K562 (cell line): ENCODE measurements around the gene KIF5A. TPM values are rescaled to one million over a fixed set of nuclear protein-coding genes. Genes with fewer than 3 reads are reported as not detected.
A peak's percentile ranks its signal among the peaks of the same experiment; 100 is the strongest.

Source experiments
- NR4A1 ChIP-seq, 2 experiments: fragments of 250-450 bp in 1 of 2; fragments of 450-650 bp in 1 of 2; sonication (Bioruptor Pico) in 1 of 2; IDR thresholded peaks; 2 replicates each; pipeline versions ENCODE4 v1.4.0 to v1.6.1; 2016 to 2020; ENCODE audit warnings: mild to moderate bottlenecking in 2 of 2, missing compliant biosample characterization in 1 of 2, missing genetic modification characterization in 1 of 2, moderate library complexity in 1 of 2
- TAF15 ChIP-seq: fragments of 200-400 bp; formaldehyde crosslinking; IDR thresholded peaks from 2 replicates; pipeline ENCODE4 v1.6.1; 2017; ENCODE audit warnings: mild to moderate bottlenecking, low read depth, low read length, moderate library complexity
- polyA plus RNA-seq, 8 experiments: library from polyadenylated mRNA; depleted of rRNA in 4 of 8; stranded (reverse) in 5 of 8; unstranded in 3 of 8; fragments of >200 nt; fragmentation: Nextera tagmentation in 2 of 8; fragmentation: Illumina TruSeq in 1 of 8; extraction: Ambion mirVana in 2 of 8; extraction: Trizol in 1 of 8; gene quantifications; 2 replicates each; pipeline versions ENCODE4 v1.2.1 to v1.2.3, GENCODE V29; 2011 to 2014; ENCODE audit warnings: inconsistent platforms in 1 of 8, missing spikeins in 1 of 8
- total RNA-seq, 7 experiments: library from RNA; depleted of rRNA in 6 of 7; stranded (reverse); fragments of >200 nt in 6 of 7; fragmentation: Illumina TruSeq in 2 of 7; extraction: Trizol in 2 of 7; gene quantifications; 2 replicates each; pipeline versions ENCODE4 v1.2.1 to v1.2.3, GENCODE V29; 2011 to 2021; ENCODE audit warnings: low replicate concordance in 1 of 7
- TF ChIP-seq, protein P1 (sequence below), 2 experiments: fragments of 450-650 bp in 1 of 2; IDR thresholded peaks; 2 replicates each; pipeline ENCODE4 v1.6.1; 2011 to 2017; ENCODE audit warnings: low read depth in 2 of 2, antibody characterized with exemption in 1 of 2, borderline replicate concordance in 1 of 2, low read length in 1 of 2, mild to moderate bottlenecking in 1 of 2, mixed read lengths in 1 of 2; ENCODE audit not compliant: control insufficient read depth in 1 of 2
- TF ChIP-seq, protein P2 (sequence below): sonication (generic); IDR thresholded peaks from 2 replicates; pipeline ENCODE4 v1.6.1; 2016
- TF ChIP-seq, protein P3 (sequence below): fragments of 450-650 bp; conservative IDR thresholded peaks from 2 replicates; pipeline ENCODE4 v1.6.1; 2016; ENCODE audit warnings: missing genetic modification characterization, low read depth, mild to moderate bottlenecking, missing compliant biosample characterization, moderate library complexity
- TF ChIP-seq, protein P4 (sequence below): sonication (generic); formaldehyde crosslinking; IDR thresholded peaks from 2 replicates; pipeline ENCODE4 v1.8.0; 2022; ENCODE audit warnings: mild to moderate bottlenecking, missing genetic modification reagents
- TF ChIP-seq, protein P5 (sequence below): fragments of 250-450 bp; sonication (Bioruptor Pico); IDR thresholded peaks from 2 replicates; pipeline ENCODE4 v1.8.0; 2021; ENCODE audit warnings: mild to moderate bottlenecking, moderate library complexity

Gene KIF5A
- total and polyA plus RNA-seq, 9 of the 15 experiments (the other 6 are each of a cell fraction or from before 2014, with no cell fraction given): 3.4 to 17.7 (median 8.0) TPM

DNA sequence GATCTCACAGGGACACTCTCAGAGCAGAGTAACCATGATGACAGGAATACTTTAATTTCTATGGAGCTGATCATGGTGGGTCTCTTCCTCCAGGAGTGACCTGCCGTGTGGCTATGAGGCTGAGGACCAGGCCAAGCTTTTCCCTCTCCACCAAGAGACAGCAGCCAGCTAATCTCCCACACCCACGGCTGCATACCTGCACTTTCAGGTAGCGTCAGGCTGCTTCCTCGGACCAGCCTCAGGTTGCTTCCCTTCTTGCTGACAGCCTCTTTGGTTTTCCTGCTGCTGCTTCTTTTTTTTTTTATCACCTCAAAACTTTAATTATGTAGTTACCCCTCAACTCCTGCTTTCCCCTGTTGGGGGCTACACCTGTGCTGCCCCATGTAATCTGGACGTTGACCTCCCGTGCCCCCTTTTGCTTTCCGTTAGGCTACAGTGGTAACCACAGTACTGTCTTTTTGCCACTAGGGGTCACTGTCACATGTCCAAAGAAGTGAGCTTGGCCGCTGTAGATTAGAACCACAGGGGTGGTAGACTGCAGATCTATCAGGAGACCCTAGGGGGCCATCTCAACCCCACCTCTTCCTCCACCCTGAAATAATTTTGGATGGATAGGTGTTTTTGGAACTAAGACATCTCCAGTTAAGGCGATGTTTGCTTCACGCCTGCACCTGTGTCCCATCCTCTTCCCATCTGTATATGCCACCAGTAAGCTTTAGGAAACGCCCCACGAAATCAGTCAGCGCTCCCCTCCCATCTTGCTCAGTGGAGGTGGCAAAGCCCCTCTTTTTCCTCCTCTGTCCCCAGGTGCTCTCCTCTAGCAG, 33.4 kb downstream of the KIF5A start (continued):
- TF ChIP-seq, protein P1, sequence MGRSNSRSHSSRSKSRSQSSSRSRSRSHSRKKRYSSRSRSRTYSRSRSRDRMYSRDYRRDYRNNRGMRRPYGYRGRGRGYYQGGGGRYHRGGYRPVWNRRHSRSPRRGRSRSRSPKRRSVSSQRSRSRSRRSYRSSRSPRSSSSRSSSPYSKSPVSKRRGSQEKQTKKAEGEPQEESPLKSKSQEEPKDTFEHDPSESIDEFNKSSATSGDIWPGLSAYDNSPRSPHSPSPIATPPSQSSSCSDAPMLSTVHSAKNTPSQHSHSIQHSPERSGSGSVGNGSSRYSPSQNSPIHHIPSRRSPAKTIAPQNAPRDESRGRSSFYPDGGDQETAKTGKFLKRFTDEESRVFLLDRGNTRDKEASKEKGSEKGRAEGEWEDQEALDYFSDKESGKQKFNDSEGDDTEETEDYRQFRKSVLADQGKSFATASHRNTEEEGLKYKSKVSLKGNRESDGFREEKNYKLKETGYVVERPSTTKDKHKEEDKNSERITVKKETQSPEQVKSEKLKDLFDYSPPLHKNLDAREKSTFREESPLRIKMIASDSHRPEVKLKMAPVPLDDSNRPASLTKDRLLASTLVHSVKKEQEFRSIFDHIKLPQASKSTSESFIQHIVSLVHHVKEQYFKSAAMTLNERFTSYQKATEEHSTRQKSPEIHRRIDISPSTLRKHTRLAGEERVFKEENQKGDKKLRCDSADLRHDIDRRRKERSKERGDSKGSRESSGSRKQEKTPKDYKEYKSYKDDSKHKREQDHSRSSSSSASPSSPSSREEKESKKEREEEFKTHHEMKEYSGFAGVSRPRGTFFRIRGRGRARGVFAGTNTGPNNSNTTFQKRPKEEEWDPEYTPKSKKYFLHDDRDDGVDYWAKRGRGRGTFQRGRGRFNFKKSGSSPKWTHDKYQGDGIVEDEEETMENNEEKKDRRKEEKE (IDR thresholded peaks at IDR 0.05; ENCODE audit: borderline replicate concordance in 1 of 2, control insufficient read depth in 1 of 2, low read depth in 2 of 2, low read length in 1 of 2): no peak
- TF ChIP-seq, protein P2, sequence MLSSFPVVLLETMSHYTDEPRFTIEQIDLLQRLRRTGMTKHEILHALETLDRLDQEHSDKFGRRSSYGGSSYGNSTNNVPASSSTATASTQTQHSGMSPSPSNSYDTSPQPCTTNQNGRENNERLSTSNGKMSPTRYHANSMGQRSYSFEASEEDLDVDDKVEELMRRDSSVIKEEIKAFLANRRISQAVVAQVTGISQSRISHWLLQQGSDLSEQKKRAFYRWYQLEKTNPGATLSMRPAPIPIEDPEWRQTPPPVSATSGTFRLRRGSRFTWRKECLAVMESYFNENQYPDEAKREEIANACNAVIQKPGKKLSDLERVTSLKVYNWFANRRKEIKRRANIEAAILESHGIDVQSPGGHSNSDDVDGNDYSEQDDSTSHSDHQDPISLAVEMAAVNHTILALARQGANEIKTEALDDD: no peak
- TF ChIP-seq, protein P3, sequence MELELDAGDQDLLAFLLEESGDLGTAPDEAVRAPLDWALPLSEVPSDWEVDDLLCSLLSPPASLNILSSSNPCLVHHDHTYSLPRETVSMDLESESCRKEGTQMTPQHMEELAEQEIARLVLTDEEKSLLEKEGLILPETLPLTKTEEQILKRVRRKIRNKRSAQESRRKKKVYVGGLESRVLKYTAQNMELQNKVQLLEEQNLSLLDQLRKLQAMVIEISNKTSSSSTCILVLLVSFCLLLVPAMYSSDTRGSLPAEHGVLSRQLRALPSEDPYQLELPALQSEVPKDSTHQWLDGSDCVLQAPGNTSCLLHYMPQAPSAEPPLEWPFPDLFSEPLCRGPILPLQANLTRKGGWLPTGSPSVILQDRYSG (tag): no peak
- TF ChIP-seq TAF15 (no peak), NR4A1 (CRISPR knock-in tag; IDR thresholded peaks at IDR 0.05) (0 out of 2 replicates have a peak, but pooled peaks have one; percentile 11), NR4A1 (tag; IDR thresholded peaks at IDR 0.05) (no peak)
- TF ChIP-seq, protein P4, sequence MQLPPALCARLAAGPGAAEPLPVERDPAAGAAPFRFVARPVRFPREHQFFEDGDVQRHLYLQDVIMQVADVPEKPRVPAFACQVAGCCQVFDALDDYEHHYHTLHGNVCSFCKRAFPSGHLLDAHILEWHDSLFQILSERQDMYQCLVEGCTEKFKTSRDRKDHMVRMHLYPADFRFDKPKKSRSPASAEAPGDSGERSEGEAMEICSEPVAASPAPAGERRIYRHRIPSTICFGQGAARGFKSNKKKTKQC (CRISPR knock-in tag): no peak
- TF ChIP-seq, protein P5, sequence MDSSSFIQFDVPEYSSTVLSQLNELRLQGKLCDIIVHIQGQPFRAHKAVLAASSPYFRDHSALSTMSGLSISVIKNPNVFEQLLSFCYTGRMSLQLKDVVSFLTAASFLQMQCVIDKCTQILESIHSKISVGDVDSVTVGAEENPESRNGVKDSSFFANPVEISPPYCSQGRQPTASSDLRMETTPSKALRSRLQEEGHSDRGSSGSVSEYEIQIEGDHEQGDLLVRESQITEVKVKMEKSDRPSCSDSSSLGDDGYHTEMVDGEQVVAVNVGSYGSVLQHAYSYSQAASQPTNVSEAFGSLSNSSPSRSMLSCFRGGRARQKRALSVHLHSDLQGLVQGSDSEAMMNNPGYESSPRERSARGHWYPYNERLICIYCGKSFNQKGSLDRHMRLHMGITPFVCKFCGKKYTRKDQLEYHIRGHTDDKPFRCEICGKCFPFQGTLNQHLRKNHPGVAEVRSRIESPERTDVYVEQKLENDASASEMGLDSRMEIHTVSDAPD (CRISPR knock-in tag): no peak
